CD8-positive, alpha-beta memory T cell (primary cell): Measurements from ENCODE around the gene RPS10. TPM values are rescaled to one million over a fixed set of nuclear protein-coding genes. Genes with fewer than 3 reads are reported as not detected.
"Not testable (repeated sequence)": the region's sequence is repeated elsewhere in the genome, so short reads cannot be mapped to it uniquely, and the experiment has no call there.

Experiments
- CTCF ChIA-PET: fragments of 350-600 bp; sonication (Branson Sonifier 250); formaldehyde crosslinking; loops from one replicate; lab custom pipeline; 2021; ENCODE audit warnings: antibody characterized with exemption; lab: Charles Lee
- POLR2A ChIA-PET: fragments of 350-600 bp; sonication (Branson Sonifier 250); formaldehyde crosslinking; loops from one replicate; lab custom pipeline; 2021; ENCODE audit warnings: antibody characterized with exemption; lab: Charles Lee
- DNase-seq, 5 donors: peaks; one replicate each; pipeline versions ENCODE4 v3.0.0 to v3.0.0-alpha.2; 2020 to 2022; ENCODE audit warnings: mixed read lengths in 1 of 5
- H3K27ac ChIP-seq: one replicate; pipeline ENCODE4 v1.7.0; 2013; ENCODE audit warnings: low read depth, mild to moderate bottlenecking, low read length, moderate library complexity
- H3K27me3 ChIP-seq: 2 replicates; pipeline ENCODE4 v1.7.0; 2013; ENCODE audit warnings: low read length, mild to moderate bottlenecking; ENCODE audit not compliant: insufficient read depth, poor library complexity, severe bottlenecking
- H3K36me3 ChIP-seq: 2 replicates; pipeline ENCODE4 v1.7.0; 2013; ENCODE audit warnings: mild to moderate bottlenecking, low read length, moderate library complexity; ENCODE audit not compliant: insufficient read depth
- H3K4me1 ChIP-seq: 2 replicates; pipeline ENCODE4 v1.7.0; 2013; ENCODE audit warnings: mild to moderate bottlenecking, low read length, moderate library complexity; ENCODE audit not compliant: insufficient read depth
- H3K4me3 ChIP-seq: 2 replicates; pipeline ENCODE4 v1.7.0; 2013; ENCODE audit warnings: mild to moderate bottlenecking, low read length
- H3K9me3 ChIP-seq: 2 replicates; pipeline ENCODE4 v1.7.0; 2013; ENCODE audit warnings: mild to moderate bottlenecking, low read length
- H3K27ac Mint-ChIP-seq, 8 donors: one replicate each; pipeline ENCODE4 v1.8.0; 2020 to 2021; ENCODE audit warnings: mixed read lengths in 8 of 8, mild to moderate bottlenecking in 6 of 8, inconsistent platforms in 3 of 8, moderate library complexity in 3 of 8
- H3K27me3 Mint-ChIP-seq, 2 donors: one replicate each; pipeline ENCODE4 v1.8.0; 2020 to 2021; ENCODE audit warnings: mixed read lengths in 2 of 2, mild to moderate bottlenecking in 1 of 2, moderate library complexity in 1 of 2
- H3K36me3 Mint-ChIP-seq, 3 donors: one replicate each; pipeline ENCODE4 v1.8.0; 2020 to 2021; ENCODE audit warnings: mixed read lengths in 3 of 3, inconsistent platforms in 1 of 3, mild to moderate bottlenecking in 1 of 3
- H3K4me1 Mint-ChIP-seq, 3 donors: one replicate each; pipeline ENCODE4 v1.8.0; 2020 to 2021; ENCODE audit warnings: mixed read lengths in 3 of 3, inconsistent platforms in 1 of 3, mild to moderate bottlenecking in 1 of 3
- H3K4me3 Mint-ChIP-seq, 7 donors: one replicate each; pipeline ENCODE4 v1.8.0; 2020 to 2021; ENCODE audit warnings: mixed read lengths in 7 of 7, mild to moderate bottlenecking in 6 of 7, moderate library complexity in 4 of 7, inconsistent platforms in 2 of 7
- H3K9me3 Mint-ChIP-seq, 5 donors: one replicate each; pipeline ENCODE4 v1.8.0; 2020 to 2022; ENCODE audit warnings: mixed read lengths in 5 of 5, mild to moderate bottlenecking in 3 of 5, moderate library complexity in 2 of 5, inconsistent platforms in 1 of 5
- polyA plus RNA-seq: library from polyadenylated mRNA; unstranded; fragments of 300-500 nt; fragmentation: Illumina TruSeq; gene quantifications from one replicate; pipeline ENCODE4 v1.2.3, GENCODE V29; 2021
- total RNA-seq, 2 experiments: library from RNA; stranded (reverse); gene quantifications; one replicate each; pipeline ENCODE4 v1.2.3, GENCODE V29; 2021

Gene RPS10
- total and polyA plus RNA-seq, 3 experiments from 2014 or later: 1,462 to 2,032 (median 1,999) TPM

GRCh38 chr6:34407915-34408314 is 18.0 kb downstream of the RPS10 start:
- H3K36me3 ChIP-seq, H3K4me1 ChIP-seq, H3K4me1 Mint-ChIP-seq, H3K9me3 ChIP-seq, POLR2A ChIA-PET, H3K4me3 Mint-ChIP-seq, H3K27me3 Mint-ChIP-seq, DNase-seq, H3K9me3 Mint-ChIP-seq, H3K4me3 ChIP-seq, H3K36me3 Mint-ChIP-seq, H3K27ac ChIP-seq, H3K27me3 ChIP-seq, CTCF ChIA-PET: not testable (repeated sequence)
- H3K27ac Mint-ChIP-seq: peak overlapping the region in 1 of 8 donors; percentile 19

GRCh38 chr6:34396518-34396917 is 29.4 kb downstream of the RPS10 start:
- no peak for DNase-seq
- peaks cover 13 to 16% (median 14%) of the 10 kb centered on the region in 3 donors for H3K4me1 Mint-ChIP-seq
- H3K27ac Mint-ChIP-seq: no peak overlapping the region
- Histone ChIP-seq H3K27ac (no peak overlapping the region), H3K36me3 (no peaks in the 10 kb centered on the region), H3K4me1 (no peaks in the 10 kb centered on the region), H3K27me3 (no peaks in the 10 kb centered on the region), H3K4me3 (no peak overlapping the region), H3K9me3 (no peaks in the 10 kb centered on the region)
- H3K36me3 Mint-ChIP-seq: peaks cover 0 to 5% (median 0%) of the 10 kb centered on the region in 3 donors
- no peaks in the 10 kb centered on the region for H3K27me3 Mint-ChIP-seq
- POLR2A ChIA-PET: interaction anchor here (0.6 kb wide), 1 partner anchor 285 kb away, joined by 3 read pairs; no protein-coding TSS in a partner anchor
- H3K9me3 Mint-ChIP-seq: peaks cover 0 to 4% (median 3%) of the 10 kb centered on the region in 5 donors
- H3K4me3 Mint-ChIP-seq: no peak overlapping the region
- CTCF ChIA-PET: interaction anchor here (1.2 to 1.6 kb wide), 2 partner anchors 201 to 233 kb away, joined by 4 to 6 read pairs; no protein-coding TSS in a partner anchor

GRCh38 chr6:34393966-34394305 is 31.9 kb downstream of the RPS10 start:
- POLR2A ChIA-PET: interaction anchor here (1.0 kb wide), 1 partner anchor 144 kb away, joined by 5 read pairs; no protein-coding TSS in a partner anchor
- no peak for DNase-seq
- H3K27ac Mint-ChIP-seq: peak overlapping the region in 6 of 8 donors; percentile 54 to 85 (median 71)
- Histone ChIP-seq H3K4me3 (no peak overlapping the region), H3K27ac (no peak overlapping the region), H3K36me3 (no peaks in the 10 kb centered on the region), H3K27me3 (no peaks in the 10 kb centered on the region), H3K9me3 (no peaks in the 10 kb centered on the region), H3K4me1 (peaks cover 9% of the 10 kb centered on the region)
- H3K4me1 Mint-ChIP-seq: peaks cover 15 to 22% (median 20%) of the 10 kb centered on the region in 3 donors
- H3K4me3 Mint-ChIP-seq: peak overlapping the region in 3 of 7 donors; percentile 74 to 96 (median 77)
- no peaks in the 10 kb centered on the region for H3K27me3 Mint-ChIP-seq
- H3K9me3 Mint-ChIP-seq: peaks cover 0 to 4% (median 3%) of the 10 kb centered on the region in 5 donors
- CTCF ChIA-PET: interaction anchor here (1.3 to 5.1 kb wide), 3 partner anchors 21 to 197 kb away, joined by 3 to 35 read pairs (median 6); no protein-coding TSS in a partner anchor
- peaks cover 0 to 5% (median 1%) of the 10 kb centered on the region in 3 donors for H3K36me3 Mint-ChIP-seq

- peaks cover 0 to 4% (median 3%) of the 10 kb centered on the region in 5 donors for H3K9me3 Mint-ChIP-seq
- H3K4me3 ChIP-seq: peak overlapping the region; percentile 98
- ChIA-PET CTCF (interaction anchor here (0.7 to 5.1 kb wide), 5 partner anchors 12 to 198 kb away, joined by 3 to 35 read pairs (median 4); no protein-coding TSS in a partner anchor), POLR2A (no interaction called here)
- DNase-seq: no peak
- H3K27ac Mint-ChIP-seq: peak overlapping the region; percentile 85 to 98 (median 94)
- peaks cover 9% of the 10 kb centered on the region for H3K4me1 ChIP-seq
- H3K4me3 Mint-ChIP-seq: peak overlapping the region in 3 of 7 donors; percentile 74 to 96 (median 77)
- H3K36me3 ChIP-seq: no peaks in the 10 kb centered on the region
- H3K9me3 ChIP-seq: no peaks in the 10 kb centered on the region
- peaks cover 0 to 5% (median 1%) of the 10 kb centered on the region in 3 donors for H3K36me3 Mint-ChIP-seq
- H3K27ac ChIP-seq: peak overlapping the region; percentile 70
- peaks cover 15 to 28% (median 20%) of the 10 kb centered on the region in 3 donors for H3K4me1 Mint-ChIP-seq
- H3K27me3 ChIP-seq: no peaks in the 10 kb centered on the region
- H3K27me3 Mint-ChIP-seq: no peaks in the 10 kb centered on the region
Observed at GRCh38 chr6:34393191-34393965, 32.5 kb downstream of the RPS10 start.

- Mint-ChIP-seq H3K9me3 (peaks cover 0 to 4% (median 3%) of the 10 kb centered on the region in 5 donors), H3K27ac (peak within 1 kb of the TSS; percentile 85 to 98 (median 94)), H3K4me3 (peak within 1 kb of the TSS in 3 of 7 donors; percentile 74 to 96 (median 77)), H3K27me3 (no peaks in the 10 kb centered on the region), H3K36me3 (peaks cover 0 to 5% (median 1%) of the 10 kb centered on the region in 3 donors), H3K4me1 (peaks cover 15 to 33% (median 24%) of the 10 kb centered on the region in 3 donors)
- DNase-seq: peak; percentile 89 to 96 (median 93)
- POLR2A ChIA-PET: interaction anchor here (0.5 to 1.1 kb wide), 3 partner anchors 11 to 101 kb away, joined by 4 to 7 read pairs (median 4); no protein-coding TSS in a partner anchor
- Histone ChIP-seq H3K36me3 (no peaks in the 10 kb centered on the region), H3K27me3 (no peaks in the 10 kb centered on the region), H3K4me3 (peak within 1 kb of the TSS; percentile 98), H3K27ac (peak within 1 kb of the TSS; percentile 79), H3K4me1 (peaks cover 9% of the 10 kb centered on the region), H3K9me3 (no peaks in the 10 kb centered on the region)
- CTCF ChIA-PET: interaction anchor here (0.7 to 5.1 kb wide), 7 partner anchors 12 to 197 kb away, joined by 3 to 35 read pairs (median 4); partner anchors contain the start of gene SMIM29
Observed at GRCh38 chr6:34392497-34393190, 33.2 kb downstream of the RPS10 start, which contains the start of gene NUDT3. NUDT3 (minus strand) TSS chr6:34392669; CDS start chr6:34392362, 307 bp downstream.

- H3K4me1 Mint-ChIP-seq: peaks cover 17 to 37% (median 28%) of the 10 kb centered on the region in 3 donors
- peaks cover 0 to 4% (median 3%) of the 10 kb centered on the region in 5 donors for H3K9me3 Mint-ChIP-seq
- peaks cover 0 to 5% (median 1%) of the 10 kb centered on the region in 3 donors for H3K36me3 Mint-ChIP-seq
- no peaks in the 10 kb centered on the region for H3K27me3 Mint-ChIP-seq
- H3K36me3 ChIP-seq: no peaks in the 10 kb centered on the region
- H3K4me3 ChIP-seq: peak overlapping the region; percentile 73
- H3K9me3 ChIP-seq: no peaks in the 10 kb centered on the region
- no peak overlapping the region for H3K4me3 Mint-ChIP-seq
- peak; percentile 17 to 59 (median 49) for DNase-seq
- peak overlapping the region; percentile 79 for H3K27ac ChIP-seq
- peak overlapping the region in 2 of 8 donors; percentile 90 to 91 for H3K27ac Mint-ChIP-seq
- ChIA-PET POLR2A (interaction anchor here (0.5 to 1.2 kb wide), 4 partner anchors 10 to 142 kb away, joined by 3 to 7 read pairs (median 4); no protein-coding TSS in a partner anchor), CTCF (interaction anchor here (1.0 to 5.1 kb wide), 4 partner anchors 11 to 195 kb away, joined by 3 to 35 read pairs (median 4); partner anchors contain the start of gene SMIM29)
- H3K4me1 ChIP-seq: peaks cover 9% of the 10 kb centered on the region
- no peaks in the 10 kb centered on the region for H3K27me3 ChIP-seq
Observed at GRCh38 chr6:34391786-34392496, 33.9 kb downstream of the RPS10 start.

- H3K4me1 Mint-ChIP-seq: peaks cover 19 to 42% (median 33%) of the 10 kb centered on the region in 3 donors
- H3K36me3 Mint-ChIP-seq: peaks cover 0 to 5% (median 1%) of the 10 kb centered on the region in 3 donors
- H3K27ac ChIP-seq: peak overlapping the region; percentile 79
- H3K27me3 Mint-ChIP-seq: no peaks in the 10 kb centered on the region
- no peaks in the 10 kb centered on the region for H3K27me3 ChIP-seq
- ChIA-PET POLR2A (interaction anchor here (0.6 to 1.2 kb wide), 2 partner anchors 9 to 142 kb away, joined by 3 read pairs; no protein-coding TSS in a partner anchor), CTCF (interaction anchor here (1.8 to 5.1 kb wide), 3 partner anchors 24 to 195 kb away, joined by 6 to 35 read pairs (median 9); partner anchors contain the start of gene SMIM29)
- H3K27ac Mint-ChIP-seq: no peak overlapping the region
- no peak overlapping the region for H3K4me3 Mint-ChIP-seq
- peak overlapping the region; percentile 73 for H3K4me3 ChIP-seq
- H3K4me1 ChIP-seq: peaks cover 9% of the 10 kb centered on the region
- H3K9me3 ChIP-seq: no peaks in the 10 kb centered on the region
- DNase-seq: no peak
- H3K36me3 ChIP-seq: no peaks in the 10 kb centered on the region
- peaks cover 0 to 2% (median under 1%) of the 10 kb centered on the region in 5 donors for H3K9me3 Mint-ChIP-seq
Observed at GRCh38 chr6:34391473-34391785, 34.4 kb downstream of the RPS10 start.
